HL-60 (cell line): ENCODE data around the gene HHIP.

Experiments used
- CTCF ChIP-seq: IDR thresholded peaks from one replicate; pipeline ENCODE4 v1.5.1; 2011; ENCODE audit warnings: low read length, control low read depth, inconsistent platforms; ENCODE audit not compliant: insufficient read depth
- GABPA ChIP-seq: IDR thresholded peaks from 2 replicates; pipeline ENCODE4 v1.6.1; 2012; ENCODE audit warnings: low read depth
- POLR2AphosphoS5 ChIP-seq: IDR thresholded peaks from 2 replicates; pipeline ENCODE4 v1.6.1; 2012; ENCODE audit warnings: low read depth
- REST ChIP-seq: IDR thresholded peaks from 2 replicates; pipeline ENCODE4 v1.6.1; 2012; ENCODE audit warnings: low read depth; ENCODE audit not compliant: insufficient replicate concordance

GRCh38 chr4:144709159-144709558, 63.2 kb downstream of the HHIP start:
- TF ChIP-seq CTCF: no peak
- TF ChIP-seq GABPA: no peak
- TF ChIP-seq POLR2AphosphoS5: no peak
- no peak for TF ChIP-seq REST
